HepG2 (cell line): Measurements from ENCODE around the gene TSPYL4. TPM values are rescaled to one million over a fixed set of nuclear protein-coding genes. Genes with fewer than 3 reads are reported as not detected.

Source experiments
- ATAC-seq: fragments of 200-7000 bp; cut with Tn5 transposase; 3 replicates; pipeline ENCODE4 v1.9.1; 2020; ENCODE audit warnings: mild to moderate bottlenecking, moderate library complexity
- BruUV-seq: library from RNA; stranded (reverse); fragments of 400-500 nt; replicated peaks from 2 replicates; lab custom pipeline; 2021; lab: Mats Ljungman, UMichigan
- CTCF ChIA-PET: fragments of 300-600 bp; formaldehyde crosslinking; extraction: SDS; loops from one replicate; lab custom pipeline; 2021; ENCODE audit warnings: low total read pairs, inconsistent platforms, low intra/inter-chr PET ratio; lab: Yijun Ruan, JAX
- POLR2A ChIA-PET: fragments of 350-600 bp; sonication (Branson Sonifier 250); formaldehyde crosslinking; loops from one replicate; lab custom pipeline; 2020; ENCODE audit warnings: antibody characterized with exemption, inconsistent platforms; lab: Yijun Ruan, JAX
- DNase-seq: peaks from one replicate; pipeline ENCODE4 v3.0.0-alpha.2; 2015; ENCODE audit warnings: low spot score
- FAIRE-seq: peaks from 3 replicates; lab custom pipeline; 2011; peaks lifted over from hg19 to GRCh38; lab: Jason Lieb, UNC
- H2AFZ ChIP-seq: one replicate; pipeline ENCODE4 v1.6.1; 2011; ENCODE audit warnings: low read length, inconsistent platforms
- H3K27ac ChIP-seq: fragments of 300-600 bp; 3 replicates; pipeline ENCODE4 v1.8.0; 2011; ENCODE audit warnings: mixed run types, mild to moderate bottlenecking, mixed read lengths, low read length, inconsistent platforms; ENCODE audit not compliant: insufficient read depth; ENCODE audit errors: extremely low read length
- H3K27me3 ChIP-seq, 2 experiments: fragments of 200-600 bp in 1 of 2; 2 replicates in 1 of 2; 3 replicates in 1 of 2; pipeline versions ENCODE4 v1.6.0 to v1.8.0; 2011; ENCODE audit warnings: low read length in 2 of 2, mild to moderate bottlenecking in 2 of 2, moderate library complexity in 2 of 2, inconsistent platforms in 1 of 2; ENCODE audit not compliant: insufficient read depth in 2 of 2, control insufficient read depth in 1 of 2
- H3K36me3 ChIP-seq, 2 experiments: fragments of 200-600 bp in 1 of 2; replicated peaks in 1 of 2; 2 replicates in 1 of 2; 3 replicates in 1 of 2; pipeline versions ENCODE4 v1.5.1 to v1.8.0; 2011; ENCODE audit warnings: low read length in 2 of 2, inconsistent platforms in 1 of 2; ENCODE audit not compliant: insufficient read depth in 2 of 2, control insufficient read depth in 1 of 2
- H3K4me1 ChIP-seq: 2 replicates; pipeline ENCODE4 v1.5.1; 2012; ENCODE audit warnings: low read length, inconsistent platforms; ENCODE audit not compliant: insufficient read depth
- H3K4me2 ChIP-seq: 2 replicates; pipeline ENCODE4 v1.6.0; 2011; ENCODE audit warnings: low read depth, low read length, inconsistent platforms
- H3K4me3 ChIP-seq, 3 experiments: fragments of 200-600 bp in 1 of 3; sonication (generic), shearing (Covaris generic) in 1 of 3; replicated peaks in 1 of 3; 2 replicates each; pipeline ENCODE4 v1.5.1; 2011 to 2016; ENCODE audit warnings: low read length in 3 of 3, inconsistent platforms in 2 of 3, low read depth in 2 of 3, mild to moderate bottlenecking in 2 of 3, control low read depth in 1 of 3, mixed read lengths in 1 of 3; ENCODE audit not compliant: insufficient read depth in 1 of 3
- H3K79me2 ChIP-seq: one replicate; pipeline ENCODE4 v1.6.1; 2011; ENCODE audit warnings: low read length, inconsistent platforms; ENCODE audit not compliant: insufficient read depth
- H3K9ac ChIP-seq: 2 replicates; pipeline ENCODE4 v1.6.0; 2011; ENCODE audit warnings: mild to moderate bottlenecking, low read depth, low read length, inconsistent platforms; ENCODE audit not compliant: insufficient read depth
- H3K9me3 ChIP-seq: 2 replicates; pipeline ENCODE4 v1.5.1; 2012; ENCODE audit warnings: mild to moderate bottlenecking, low read length
- H4K20me1 ChIP-seq: 2 replicates; pipeline ENCODE4 v1.6.0; 2011; ENCODE audit warnings: inconsistent platforms, mild to moderate bottlenecking, low read length, moderate library complexity; ENCODE audit not compliant: insufficient read depth
- CEBPB ChIP-seq: IDR thresholded peaks from 2 replicates; pipeline ENCODE4 v1.6.1; 2011; ENCODE audit warnings: low read depth, low read length, improper control_type of control experiment, borderline replicate concordance
- FOXA3 ChIP-seq: IDR thresholded peaks from 2 replicates; pipeline ENCODE4 v1.6.1; 2016; ENCODE audit warnings: missing genetic modification reagents, missing compliant biosample characterization
- KLF16 ChIP-seq, 2 experiments: sonication (generic) in 1 of 2; formaldehyde crosslinking in 1 of 2; IDR thresholded peaks; 2 replicates each; pipeline versions ENCODE4 v1.6.1 to v1.8.0; 2016 to 2023; ENCODE audit warnings: missing genetic modification reagents in 2 of 2, missing compliant biosample characterization in 1 of 2
- KMT2B ChIP-seq: IDR thresholded peaks from 2 replicates; pipeline ENCODE4 v1.6.1; 2016; ENCODE audit warnings: missing genetic modification reagents, missing compliant biosample characterization
- NR2F6 ChIP-seq, 2 experiments: IDR thresholded peaks; 2 replicates each; pipeline ENCODE4 v1.6.1; 2016; ENCODE audit warnings: antibody characterized with exemption in 1 of 2, mild to moderate bottlenecking in 1 of 2
- PCBP1 ChIP-seq: fragments of 200-400 bp; formaldehyde crosslinking; IDR thresholded peaks from 2 replicates; pipeline ENCODE4 v1.6.1; 2017; ENCODE audit warnings: mild to moderate bottlenecking, low read depth, low read length, borderline replicate concordance
- PHF5A ChIP-seq: IDR thresholded peaks from one replicate; pipeline ENCODE4 v1.6.1; 2018; ENCODE audit warnings: low read depth, missing genetic modification reagents; ENCODE audit not compliant: unreplicated experiment
- SOX13 ChIP-seq, 3 experiments: fragments of 450-650 bp in 1 of 3; sonication (generic) in 1 of 3; formaldehyde crosslinking in 1 of 3; IDR thresholded peaks in 2 of 3; conservative IDR thresholded peaks in 1 of 3; 2 replicates each; pipeline versions ENCODE4 v1.5.0 to v1.6.1; 2016 to 2020; ENCODE audit warnings: antibody characterized with exemption in 1 of 3, mild to moderate bottlenecking in 1 of 3, missing compliant biosample characterization in 1 of 3, missing genetic modification reagents in 1 of 3, moderate library complexity in 1 of 3
- ZBTB20 ChIP-seq: sonication (generic); formaldehyde crosslinking; IDR thresholded peaks from 2 replicates; pipeline ENCODE4 v1.8.1; 2023; ENCODE audit warnings: missing genetic modification reagents, low read depth, mild to moderate bottlenecking, borderline replicate concordance
- ZNF674 ChIP-seq: sonication (generic); formaldehyde crosslinking; IDR thresholded peaks from 2 replicates; pipeline ENCODE4 v1.5.0; 2020; ENCODE audit warnings: low read depth, mild to moderate bottlenecking, missing genetic modification reagents
- WGBS: methylation state at CpG from one replicate; pipeline ENCODE4 v1.1.6; 2017; ENCODE audit warnings: low lambda C conversion rate; 5-methylcytosine and 5-hydroxymethylcytosine counted together
- in situ Hi-C: cut with HindIII; loops from 2 replicates; pipeline ENCODE4 v1.10.0; 2017; ENCODE audit warnings: low pct_unique_long_range_greater_than_20kb; ENCODE audit not compliant: extremely low pct_ligation_motif_present
- intact Hi-C: fragments of 100-400 bp; cut with micrococcal nuclease; formaldehyde crosslinking; loops from one replicate; pipeline ENCODE4 v1.10.0; 2022; ENCODE audit not compliant: unreplicated experiment
- polyA plus RNA-seq, 8 experiments: library from polyadenylated mRNA; depleted of rRNA in 3 of 8; stranded (reverse) in 7 of 8; unstranded in 1 of 8; fragments of >200 nt; fragmentation: Illumina TruSeq in 4 of 8; extraction: Trizol in 4 of 8; gene quantifications; 2 replicates each; pipeline versions ENCODE4 v1.2.1 to v1.2.3, GENCODE V29; 2011 to 2016; ENCODE audit warnings: low read depth in 4 of 8, missing spikeins in 1 of 8, mixed read lengths in 1 of 8; ENCODE audit not compliant: insufficient read depth in 1 of 8
- total RNA-seq, 5 experiments: library from RNA; depleted of rRNA; stranded (reverse); fragments of >200 nt; fragmentation: Illumina TruSeq; extraction: Trizol; gene quantifications; 2 replicates each; pipeline ENCODE4 v1.2.3, GENCODE V29; 2016; ENCODE audit warnings: low read depth in 1 of 5

The TSPYL4 gene
- total and polyA plus RNA-seq, 2 of the 13 experiments (the other 11 are each of a cell fraction or from before 2014, with no cell fraction given), result 18.0 to 19.7 TPM

GRCh38 chr6:116268589-116269293, 14.9 kb upstream of the TSPYL4 start (continued):
- TF ChIP-seq ZBTB20 (CRISPR knock-in tag), result 0 out of 2 replicates have a peak, but pooled peaks have one; percentile 73
- peak; percentile 49 for TF ChIP-seq PHF5A
- TF ChIP-seq NR2F6 (IDR thresholded peaks at IDR 0.05), result peak; percentile 48
- TF ChIP-seq NR2F6 (CRISPR knock-in tag; IDR thresholded peaks at IDR 0.05), result peak; percentile 63; the same call in 1 of the 2 replicates
- TF ChIP-seq PCBP1, result no peak
- TF ChIP-seq KLF16 (CRISPR knock-in tag; IDR thresholded peaks at IDR 0.05), result peak in 1 of 2 experiments; percentile 53; a peak in 2 of 4 replicates
- TF ChIP-seq FOXA3 (CRISPR knock-in tag), result peak; percentile 54; the same call in 1 of the 2 replicates
- no peak for TF ChIP-seq SOX13 (IDR thresholded peaks at IDR 0.05)
- TF ChIP-seq SOX13 (CRISPR knock-in tag; conservative IDR thresholded peaks at IDR 0.05 in 1 of 2, IDR thresholded peaks at IDR 0.05 in 1 of 2), result peak in 1 of 2 experiments; percentile 49; a peak in 1 of 4 replicates
- TF ChIP-seq, all 625 proteins: peak for 56

DNA sequence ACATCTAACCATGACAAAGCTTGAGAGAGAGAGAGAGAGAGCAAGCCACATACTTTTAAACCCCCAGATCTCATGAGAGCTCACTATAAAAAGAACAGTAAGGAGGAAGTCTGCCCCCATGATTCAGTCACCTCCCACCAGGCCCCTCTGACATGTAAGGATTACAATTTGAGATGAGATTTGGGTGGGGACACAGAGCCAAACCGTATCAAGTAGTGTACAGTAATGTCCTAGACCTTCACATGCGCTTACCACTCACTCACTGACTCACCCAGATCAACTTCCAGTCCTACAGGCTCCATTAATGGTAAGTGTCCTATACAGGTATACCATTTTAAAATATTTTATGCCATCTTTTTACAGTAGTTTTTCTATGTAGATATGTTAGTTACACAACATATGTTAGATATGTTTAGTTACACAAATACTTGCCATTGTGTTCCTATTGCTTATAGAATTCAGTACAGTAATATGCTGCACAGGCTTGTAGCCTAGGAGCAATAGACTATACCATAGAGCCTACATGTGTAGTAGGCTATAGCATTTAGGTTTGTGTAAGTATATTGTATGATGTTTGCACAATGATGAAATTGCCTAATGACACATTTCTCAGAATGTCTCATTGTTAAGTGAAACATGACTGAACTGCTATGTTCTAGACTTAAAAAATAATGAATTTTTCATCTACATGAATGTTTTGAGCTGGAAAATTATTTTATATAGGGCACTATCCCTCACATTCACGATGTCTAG, 14.1 kb upstream of the TSPYL4 start:
- H3K36me3 ChIP-seq, result no peaks in the 10 kb centered on the region; a peak in 2 of 5 replicates
- H3K27ac ChIP-seq, result no peak overlapping the region
- H3K9ac ChIP-seq, result no peak overlapping the region
- H3K9me3 ChIP-seq, result peaks cover 8% of the 10 kb centered on the region; the same call in 1 of the 2 replicates
- BruUV-seq, result no TSS peak
- H4K20me1 ChIP-seq, result no peaks in the 10 kb centered on the region
- no peak overlapping the region for H3K4me2 ChIP-seq
- ATAC-seq, result peak; percentile 47
- H3K79me2 ChIP-seq, result no peaks in the 10 kb centered on the region
- in situ Hi-C loops, result no loop called here
- TF ChIP-seq KMT2B (CRISPR knock-in tag) (0 out of 2 replicates have a peak, but pooled peaks have one; percentile 10), CEBPB (peak; percentile 32; the same call in 1 of the 2 replicates), ZNF674 (no peak)
- TF ChIP-seq, all 625 proteins: peak for 2
- intact Hi-C loops, result loop anchor here (1.0 kb wide), 4 partner anchors 11 to 264 kb away; partner anchors contain the start of genes TSPYL1 and TSPYL4
- no peak for FAIRE-seq
- H3K4me3 ChIP-seq, result no peak overlapping the region
- 0 out of 2 replicates have a peak, but pooled peaks cover 5% of the 10 kb centered on the region for H3K4me1 ChIP-seq
- 31% methylated on average over 3 of the region's 3 CpGs for WGBS
- no peak for DNase-seq
- ChIA-PET CTCF (interaction anchor here (0.7 to 4.6 kb wide), 8 partner anchors 11 to 378 kb away, joined by 3 to 29 read pairs (median 4); partner anchors contain the start of gene TSPYL1), POLR2A (interaction anchor here (1.1 to 2.2 kb wide), 3 partner anchors 12 to 15 kb away, joined by 3 to 35 read pairs (median 10); partner anchors contain the start of genes TSPYL1 and TSPYL4)
- no peak overlapping the region for H2AFZ ChIP-seq
- H3K27me3 ChIP-seq, result no peaks in the 10 kb centered on the region
